Osteocyte (in vitro differentiated cells): Measurements from ENCODE around the gene PSMB7. TPM values are rescaled to one million over a fixed set of nuclear protein-coding genes. Genes with fewer than 3 reads are reported as not detected.
A peak's percentile ranks its signal among the peaks of the same experiment; 100 is the strongest.

Experiments used
- DNase-seq: peaks from one replicate; pipeline ENCODE4 v3.0.0; 2021; ENCODE audit warnings: mixed read lengths; ENCODE audit not compliant: unreplicated experiment; ENCODE audit errors: extremely low spot score
- H3K27ac Mint-ChIP-seq: one replicate; pipeline ENCODE4 v1.8.0; 2021; ENCODE audit warnings: mild to moderate bottlenecking, mixed read lengths; ENCODE audit not compliant: unreplicated experiment
- H3K27me3 Mint-ChIP-seq: one replicate; pipeline ENCODE4 v1.8.0; 2021; ENCODE audit warnings: mixed read lengths; ENCODE audit not compliant: unreplicated experiment
- H3K36me3 Mint-ChIP-seq: one replicate; pipeline ENCODE4 v1.8.0; 2021; ENCODE audit warnings: mixed read lengths; ENCODE audit not compliant: unreplicated experiment
- H3K4me1 Mint-ChIP-seq: one replicate; pipeline ENCODE4 v1.8.0; 2021; ENCODE audit warnings: mixed read lengths; ENCODE audit not compliant: unreplicated experiment
- H3K4me3 Mint-ChIP-seq: one replicate; pipeline ENCODE4 v1.8.0; 2021; ENCODE audit warnings: mild to moderate bottlenecking, moderate library complexity, mixed read lengths; ENCODE audit not compliant: unreplicated experiment
- H3K9me3 Mint-ChIP-seq: one replicate; pipeline ENCODE4 v1.8.0; 2021; ENCODE audit warnings: mixed read lengths; ENCODE audit not compliant: unreplicated experiment
- total RNA-seq: library from RNA; stranded (reverse); gene quantifications from 2 replicates; pipeline ENCODE4 v1.2.1, GENCODE V29; 2021
- TF ChIP-seq, protein P1 (sequence below): fragments of 200-600 bp; sonication (generic); IDR thresholded peaks from 2 replicates; pipeline ENCODE4 v1.5.0; 2021; ENCODE audit warnings: antibody characterized with exemption, mild to moderate bottlenecking, moderate library complexity

The PSMB7 gene
- total RNA-seq, 1 donor from 2014 or later, result 140 TPM

DNA sequence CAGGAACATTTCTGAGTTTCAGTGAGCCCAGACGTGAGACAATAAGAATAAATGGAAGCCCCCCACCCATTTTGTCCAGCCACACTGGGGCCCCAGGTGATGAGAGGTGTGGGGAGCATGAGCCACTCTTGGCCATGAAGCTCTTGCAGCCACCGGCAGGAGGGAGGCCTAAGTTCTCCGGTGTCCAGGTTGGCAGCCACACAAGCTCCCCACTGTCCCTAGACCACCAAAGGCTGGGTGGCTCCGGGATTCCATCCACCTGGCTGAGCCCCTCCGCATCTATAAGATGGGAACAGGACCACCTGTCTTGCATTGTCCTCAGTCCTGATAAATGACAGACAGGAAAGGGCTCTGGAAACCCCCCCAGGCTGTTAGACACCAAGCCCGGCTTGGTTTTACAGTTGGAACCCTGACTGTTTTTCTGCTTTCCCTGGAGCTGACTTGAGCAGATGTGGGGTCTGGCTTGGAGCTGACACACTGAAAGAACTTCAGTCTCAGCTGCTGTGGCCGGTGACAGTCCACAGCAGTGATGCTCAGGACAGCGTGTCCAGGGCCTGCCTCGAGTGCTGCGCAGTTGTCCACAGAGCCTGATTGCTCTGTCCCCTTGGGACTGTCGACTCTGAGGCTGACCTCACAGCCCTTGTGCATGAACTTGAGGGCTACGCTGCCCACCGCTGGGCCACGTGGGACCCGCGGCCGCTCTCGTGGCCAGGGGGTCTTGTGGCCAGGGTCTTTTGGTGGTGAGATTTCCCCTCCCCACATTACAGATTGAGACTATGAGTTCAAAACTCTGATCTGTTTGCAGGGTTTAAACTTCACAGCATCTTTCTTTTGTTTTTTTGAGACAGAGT, 74.8 kb downstream of the PSMB7 start:
- H3K27ac Mint-ChIP-seq, result peak overlapping the region; percentile 95
- no peak for DNase-seq
- no peaks in the 10 kb centered on the region for H3K9me3 Mint-ChIP-seq
- no peaks in the 10 kb centered on the region for H3K27me3 Mint-ChIP-seq
- TF ChIP-seq, protein P1, sequence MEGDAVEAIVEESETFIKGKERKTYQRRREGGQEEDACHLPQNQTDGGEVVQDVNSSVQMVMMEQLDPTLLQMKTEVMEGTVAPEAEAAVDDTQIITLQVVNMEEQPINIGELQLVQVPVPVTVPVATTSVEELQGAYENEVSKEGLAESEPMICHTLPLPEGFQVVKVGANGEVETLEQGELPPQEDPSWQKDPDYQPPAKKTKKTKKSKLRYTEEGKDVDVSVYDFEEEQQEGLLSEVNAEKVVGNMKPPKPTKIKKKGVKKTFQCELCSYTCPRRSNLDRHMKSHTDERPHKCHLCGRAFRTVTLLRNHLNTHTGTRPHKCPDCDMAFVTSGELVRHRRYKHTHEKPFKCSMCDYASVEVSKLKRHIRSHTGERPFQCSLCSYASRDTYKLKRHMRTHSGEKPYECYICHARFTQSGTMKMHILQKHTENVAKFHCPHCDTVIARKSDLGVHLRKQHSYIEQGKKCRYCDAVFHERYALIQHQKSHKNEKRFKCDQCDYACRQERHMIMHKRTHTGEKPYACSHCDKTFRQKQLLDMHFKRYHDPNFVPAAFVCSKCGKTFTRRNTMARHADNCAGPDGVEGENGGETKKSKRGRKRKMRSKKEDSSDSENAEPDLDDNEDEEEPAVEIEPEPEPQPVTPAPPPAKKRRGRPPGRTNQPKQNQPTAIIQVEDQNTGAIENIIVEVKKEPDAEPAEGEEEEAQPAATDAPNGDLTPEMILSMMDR, result no peak
- peaks cover 37% of the 10 kb centered on the region for H3K4me1 Mint-ChIP-seq
- no peak overlapping the region for H3K4me3 Mint-ChIP-seq
- H3K36me3 Mint-ChIP-seq, result peaks cover 33% of the 10 kb centered on the region

DNA sequence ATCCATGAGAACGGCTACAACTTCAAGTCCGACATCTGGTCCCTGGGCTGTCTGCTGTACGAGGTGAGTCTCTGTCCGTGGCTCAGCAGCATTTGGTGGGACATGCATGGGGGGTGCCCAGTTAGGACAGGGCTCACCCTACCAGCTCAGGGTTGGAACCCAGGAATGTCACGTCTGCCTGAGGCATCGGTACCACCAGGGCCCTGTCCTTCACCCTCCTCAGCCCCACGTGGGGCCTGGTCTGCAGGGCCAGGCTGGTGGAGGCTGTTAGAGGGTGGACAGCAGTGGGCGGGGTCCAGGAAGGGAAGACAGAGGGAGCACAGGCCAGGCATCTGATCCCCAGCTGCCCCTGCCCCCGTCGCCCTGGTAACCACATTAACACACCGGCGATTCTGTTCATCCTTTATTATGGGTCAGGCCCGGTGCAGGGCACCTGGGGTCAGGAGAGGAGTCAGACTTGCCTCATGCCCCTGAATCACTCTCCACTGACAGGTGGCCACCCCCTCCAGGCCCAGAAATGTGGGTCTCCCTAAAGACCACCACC, 75.6 kb downstream of the PSMB7 start:
- Mint-ChIP-seq H3K27me3 (no peaks in the 10 kb centered on the region), H3K9me3 (no peaks in the 10 kb centered on the region), H3K36me3 (peaks cover 35% of the 10 kb centered on the region), H3K27ac (peak overlapping the region; percentile 63), H3K4me1 (peaks cover 37% of the 10 kb centered on the region), H3K4me3 (no peak overlapping the region)
- no peak for DNase-seq
- TF ChIP-seq, protein P1, result no peak

DNA sequence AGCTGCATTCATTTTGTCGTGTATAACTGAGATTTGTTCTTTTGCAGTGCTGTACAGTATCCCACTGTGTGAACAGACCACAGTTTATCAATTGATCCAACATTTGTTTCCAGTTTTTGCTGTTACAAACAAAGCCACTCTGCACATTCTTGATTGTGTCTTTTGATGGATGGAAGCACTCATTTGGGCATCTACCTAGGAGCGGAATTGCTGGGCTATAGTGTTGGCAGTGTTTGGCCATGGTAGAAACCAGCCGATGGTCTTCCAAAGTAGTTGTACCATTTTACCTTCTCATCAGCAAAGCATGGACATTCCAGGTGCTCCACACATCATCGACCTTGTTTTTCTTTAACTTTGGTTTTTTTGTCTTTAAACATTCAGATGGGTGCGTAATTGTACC, 77.7 kb downstream of the PSMB7 start:
- Mint-ChIP-seq H3K9me3 (no peaks in the 10 kb centered on the region), H3K27me3 (no peaks in the 10 kb centered on the region), H3K27ac (no peak overlapping the region), H3K4me1 (peaks cover 20% of the 10 kb centered on the region), H3K4me3 (no peak overlapping the region), H3K36me3 (peaks cover 48% of the 10 kb centered on the region)
- TF ChIP-seq, protein P1, result no peak
- DNase-seq, result no peak

DNA sequence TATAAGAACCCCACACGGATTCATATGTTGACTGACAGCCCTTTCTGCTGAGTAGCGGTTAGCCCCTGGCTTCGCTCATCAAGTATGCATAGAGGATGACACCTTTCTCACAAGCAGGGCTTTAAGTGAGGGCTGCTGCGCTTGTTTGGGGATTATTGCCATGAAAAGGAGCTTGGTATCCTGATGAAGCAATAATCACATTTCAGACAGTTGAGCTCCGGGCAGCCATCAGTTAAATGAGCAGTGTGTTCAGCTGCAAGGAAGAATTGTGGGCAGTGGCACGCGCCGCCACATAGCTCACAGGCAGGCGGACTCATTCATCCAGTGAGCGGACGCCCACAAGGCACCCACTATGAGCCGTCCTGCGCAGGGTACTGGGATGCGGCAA, 79.9 kb downstream of the PSMB7 start:
- H3K4me3 Mint-ChIP-seq, result no peak overlapping the region
- TF ChIP-seq, protein P1, result no peak

DNA sequence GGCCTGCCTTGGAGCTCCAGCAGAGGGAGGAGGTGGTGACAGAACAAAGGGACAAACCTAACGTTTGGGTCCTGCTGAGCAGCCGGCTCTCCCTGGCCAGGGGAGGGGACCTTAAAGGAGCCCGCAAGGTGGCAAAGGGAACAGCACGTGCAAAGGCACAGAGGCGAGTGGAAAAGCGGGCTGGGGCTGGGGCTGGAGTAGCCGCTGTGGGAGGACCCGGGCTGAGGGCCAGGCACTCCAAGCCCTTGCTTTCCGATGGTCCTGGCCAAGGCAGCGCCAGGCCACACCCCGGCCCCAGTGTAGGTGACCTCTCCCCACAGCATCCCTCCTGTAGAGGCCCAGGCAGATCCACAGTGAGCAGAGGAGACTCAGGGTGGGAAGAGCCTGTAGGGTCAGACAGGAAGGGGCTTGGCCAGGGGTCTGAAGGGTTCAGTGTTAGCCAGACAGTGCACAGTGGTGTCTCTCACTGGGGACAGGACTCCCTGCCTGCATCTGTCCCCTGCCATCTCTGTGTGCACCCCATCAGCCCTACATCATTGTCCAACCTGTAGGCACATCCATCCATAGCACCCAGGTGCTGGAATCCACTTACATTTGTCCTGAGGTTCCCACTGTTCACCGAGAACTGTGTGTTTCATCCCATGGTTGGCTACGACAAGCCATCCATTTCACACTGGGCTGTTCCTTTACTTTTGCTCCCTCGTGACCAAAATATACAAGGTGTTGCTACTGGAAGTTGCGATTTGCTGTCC, 80.5 kb downstream of the PSMB7 start:
- H3K27ac Mint-ChIP-seq, result no peak overlapping the region
- H3K9me3 Mint-ChIP-seq, result no peaks in the 10 kb centered on the region
- no peaks in the 10 kb centered on the region for H3K27me3 Mint-ChIP-seq
- H3K4me1 Mint-ChIP-seq, result no peaks in the 10 kb centered on the region
- DNase-seq, result no peak
- TF ChIP-seq, protein P1, result no peak
- peaks cover 58% of the 10 kb centered on the region for H3K36me3 Mint-ChIP-seq
- no peak overlapping the region for H3K4me3 Mint-ChIP-seq

More for the DNA sequence above, 79.9 kb downstream of the PSMB7 start:
- Mint-ChIP-seq H3K9me3 (no peaks in the 10 kb centered on the region), H3K27ac (no peak overlapping the region), H3K4me1 (peaks cover 2% of the 10 kb centered on the region), H3K27me3 (no peaks in the 10 kb centered on the region), H3K36me3 (peaks cover 54% of the 10 kb centered on the region)
- no peak for DNase-seq
